GM12865 (cell line): ENCODE measurements around the gene LRTM2.

Experiments
- DNase-seq: peaks from one replicate; pipeline ENCODE4 v3.0.0; 2010; ENCODE audit warnings: low read depth
- H3K4me3 ChIP-seq: 2 replicates; pipeline ENCODE4 v1.5.1; 2011; ENCODE audit warnings: mild to moderate bottlenecking, low read depth, low read length, control low read depth
- CTCF ChIP-seq: IDR thresholded peaks from 2 replicates; pipeline ENCODE4 v1.5.1; 2011; ENCODE audit warnings: low read length, control low read depth, low read depth, inconsistent platforms; ENCODE audit not compliant: insufficient read depth; ENCODE audit errors: missing control alignments

LRTM2 gene

DNA sequence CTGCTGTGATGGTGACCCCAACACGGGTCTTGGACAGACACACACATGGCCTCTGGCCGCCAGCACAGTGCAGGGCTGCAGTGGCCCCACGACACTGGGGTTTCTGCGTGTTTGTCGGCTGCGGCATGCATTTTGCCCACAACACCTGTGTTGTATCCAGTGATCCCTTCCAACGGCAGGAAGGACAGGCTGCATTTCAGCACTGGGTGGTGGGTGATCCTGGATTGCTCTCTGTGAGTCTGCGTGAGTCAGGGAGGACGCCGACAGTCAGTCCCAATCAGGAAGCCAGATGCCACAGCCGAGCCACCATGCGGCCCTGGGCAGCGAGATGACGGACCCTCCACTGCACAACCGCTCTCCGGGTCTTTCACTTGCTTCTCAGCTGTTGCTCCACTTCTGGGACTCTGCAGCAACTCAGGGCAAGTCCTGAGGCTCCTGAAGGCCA lies 20.6 kb downstream of the LRTM2 start:
- TF ChIP-seq CTCF: no peak
- no peak overlapping the region for H3K4me3 ChIP-seq
- DNase-seq: no peak

DNA sequence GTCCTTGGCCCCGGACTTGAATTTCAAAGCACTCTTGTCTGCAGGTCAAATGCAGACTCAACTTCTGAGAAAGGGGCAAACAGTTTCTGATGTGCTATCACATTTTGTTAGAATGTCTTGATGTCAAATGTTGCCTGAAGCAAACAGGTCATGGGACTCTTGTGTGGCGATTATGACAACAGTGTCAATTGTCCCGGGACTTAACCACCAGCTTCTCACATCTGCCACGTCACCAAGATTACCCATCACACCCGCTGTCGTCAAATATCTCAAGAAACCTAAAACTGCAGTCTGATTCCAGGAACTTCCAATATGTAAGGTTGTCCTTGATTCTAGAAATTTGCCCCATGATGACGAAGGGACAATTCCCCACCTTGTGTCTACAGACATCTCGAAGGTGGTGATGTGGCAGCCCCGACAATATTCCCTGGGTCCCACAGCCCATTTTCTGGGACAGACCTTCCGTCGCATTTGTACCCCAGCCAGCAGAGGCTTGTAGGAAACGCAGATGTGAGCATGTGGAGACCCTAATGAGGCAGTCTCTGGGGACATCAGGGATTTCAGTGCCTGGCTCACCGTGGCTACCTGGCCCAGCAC lies 21.3 kb downstream of the LRTM2 start:
- TF ChIP-seq CTCF: no peak
- no peak for DNase-seq
- no peak overlapping the region for H3K4me3 ChIP-seq

- no peak for DNase-seq
- no peak overlapping the region for H3K4me3 ChIP-seq
- no peak for TF ChIP-seq CTCF
Measured at GRCh38 chr12:1842183-1842904, 22.0 kb downstream of the LRTM2 start.

DNA sequence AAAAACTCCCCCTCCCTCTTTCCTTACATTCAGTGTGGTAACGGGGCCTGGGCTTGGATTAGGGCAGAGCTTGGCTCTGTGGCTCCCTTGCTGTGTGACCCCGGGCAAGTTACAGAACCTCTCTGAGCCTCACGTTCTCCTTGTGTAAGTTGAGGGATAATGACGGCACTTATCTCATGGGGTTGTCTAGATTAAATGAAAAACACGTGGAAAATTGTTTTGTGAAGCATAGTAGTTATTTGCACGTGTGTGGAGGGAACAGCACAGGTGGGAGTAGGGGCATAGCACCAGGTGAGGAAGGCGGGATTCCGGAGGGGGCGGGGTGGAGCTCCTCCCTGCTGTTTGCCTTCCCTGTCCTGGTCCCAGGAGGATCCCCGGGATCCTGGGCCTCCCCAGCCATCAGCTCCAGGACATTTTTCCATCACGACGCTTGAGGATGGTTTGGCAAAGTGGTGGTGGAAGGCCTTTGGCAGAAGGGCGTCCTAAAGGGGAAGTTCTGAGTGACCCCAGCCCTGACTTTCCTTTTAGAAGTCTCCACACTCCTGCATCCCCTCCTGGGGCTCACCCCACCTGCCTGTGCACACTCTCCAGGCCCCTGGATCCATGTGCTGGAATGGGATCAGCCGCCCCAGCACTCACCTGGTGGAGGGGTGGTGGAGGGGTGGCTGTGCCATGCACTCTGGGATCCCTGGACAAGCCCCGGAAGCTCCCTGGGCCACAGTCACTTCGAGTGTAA lies 22.7 kb downstream of the LRTM2 start:
- TF ChIP-seq CTCF: no peak
- no peak for DNase-seq

GRCh38 chr12:1843641-1844005 lies 23.3 kb downstream of the LRTM2 start:
- no peak for DNase-seq
- H3K4me3 ChIP-seq: no peak overlapping the region
- TF ChIP-seq CTCF: no peak

More for the DNA sequence above, 22.7 kb downstream of the LRTM2 start:
- no peak overlapping the region for H3K4me3 ChIP-seq

DNA sequence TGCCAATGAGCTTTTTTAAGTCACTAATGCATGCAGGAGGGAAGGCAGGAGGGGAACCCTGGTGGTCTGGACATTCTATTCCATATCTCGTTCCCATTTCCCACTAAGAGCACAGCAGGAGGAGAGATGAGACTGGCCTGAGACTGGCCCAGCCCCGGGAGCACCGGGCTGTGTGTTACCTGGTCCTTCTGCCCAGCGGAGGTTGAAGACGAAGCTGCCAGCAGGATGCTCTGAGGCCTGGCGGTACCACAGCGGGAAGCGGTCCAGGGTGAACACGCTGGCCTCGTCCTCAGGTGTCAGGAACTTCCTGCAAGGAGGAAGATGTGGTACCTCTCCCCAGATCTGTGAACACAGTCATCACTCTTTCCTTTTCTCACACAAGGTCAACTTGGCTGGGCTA lies 23.9 kb downstream of the LRTM2 start:
- TF ChIP-seq CTCF: no peak
- H3K4me3 ChIP-seq: no peak overlapping the region
- DNase-seq: no peak
